ENCODE data around the gene DCPS.

Gene DCPS

DNA sequence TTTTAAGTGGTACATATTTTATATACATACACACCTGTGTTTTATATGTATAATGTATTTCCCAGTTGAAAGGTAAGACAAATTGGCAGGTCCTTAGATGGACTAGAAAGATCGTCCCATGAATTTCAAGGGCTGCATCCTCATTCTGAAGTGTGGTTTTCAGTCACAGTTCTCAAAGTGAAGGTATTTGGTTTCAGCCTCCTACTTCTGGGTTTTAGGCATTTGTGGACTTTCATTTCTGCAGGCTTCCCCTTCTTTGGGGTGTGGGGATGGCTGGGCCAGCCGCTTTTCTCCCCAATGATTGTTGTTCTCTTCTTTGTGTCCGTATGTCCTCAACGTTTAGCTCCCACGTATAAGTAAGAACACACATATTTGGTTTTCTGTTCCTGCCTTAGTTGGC is 10.0 kb downstream of the DCPS start:
- TF ChIP-seq EZH2 (IDR thresholded peaks at IDR 0.05; ENCODE audit: borderline replicate concordance, low read length): no peak
- TF ChIP-seq, protein P1, sequence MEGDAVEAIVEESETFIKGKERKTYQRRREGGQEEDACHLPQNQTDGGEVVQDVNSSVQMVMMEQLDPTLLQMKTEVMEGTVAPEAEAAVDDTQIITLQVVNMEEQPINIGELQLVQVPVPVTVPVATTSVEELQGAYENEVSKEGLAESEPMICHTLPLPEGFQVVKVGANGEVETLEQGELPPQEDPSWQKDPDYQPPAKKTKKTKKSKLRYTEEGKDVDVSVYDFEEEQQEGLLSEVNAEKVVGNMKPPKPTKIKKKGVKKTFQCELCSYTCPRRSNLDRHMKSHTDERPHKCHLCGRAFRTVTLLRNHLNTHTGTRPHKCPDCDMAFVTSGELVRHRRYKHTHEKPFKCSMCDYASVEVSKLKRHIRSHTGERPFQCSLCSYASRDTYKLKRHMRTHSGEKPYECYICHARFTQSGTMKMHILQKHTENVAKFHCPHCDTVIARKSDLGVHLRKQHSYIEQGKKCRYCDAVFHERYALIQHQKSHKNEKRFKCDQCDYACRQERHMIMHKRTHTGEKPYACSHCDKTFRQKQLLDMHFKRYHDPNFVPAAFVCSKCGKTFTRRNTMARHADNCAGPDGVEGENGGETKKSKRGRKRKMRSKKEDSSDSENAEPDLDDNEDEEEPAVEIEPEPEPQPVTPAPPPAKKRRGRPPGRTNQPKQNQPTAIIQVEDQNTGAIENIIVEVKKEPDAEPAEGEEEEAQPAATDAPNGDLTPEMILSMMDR (IDR thresholded peaks at IDR 0.05; ENCODE audit: low read length): no peak
- Histone ChIP-seq H3K4me3 (ENCODE audit: low read depth, low read length, poor library complexity, severe bottlenecking) (no peak overlapping the region), H2AFZ (ENCODE audit: low read length) (no peak overlapping the region), H3K27ac (ENCODE audit: low read depth, low read length, poor library complexity, severe bottlenecking) (no peak overlapping the region), H3F3A (ENCODE audit: insufficient read depth, low read length) (no peaks in the 10 kb centered on the region), H3K9me2 (ENCODE audit: low read depth, low read length) (no peaks in the 10 kb centered on the region), H3K79me2 (ENCODE audit: insufficient read depth, low read length) (no peaks in the 10 kb centered on the region), H3K9me3 (ENCODE audit: low read length) (no peaks in the 10 kb centered on the region), H3K9ac (ENCODE audit: low read length) (no peak overlapping the region), H3K36me3 (ENCODE audit: insufficient read depth, low read length) (peaks cover 63% of the 10 kb centered on the region), H3K4me1 (ENCODE audit: insufficient read depth, low read length, severe bottlenecking) (peaks cover 9% of the 10 kb centered on the region), H4K20me1 (ENCODE audit: insufficient read depth, low read length) (no peaks in the 10 kb centered on the region), H3K27me3 (ENCODE audit: insufficient read depth, low read length) (no peaks in the 10 kb centered on the region), H3K4me2 (ENCODE audit: low read length) (no peak overlapping the region)

DNA sequence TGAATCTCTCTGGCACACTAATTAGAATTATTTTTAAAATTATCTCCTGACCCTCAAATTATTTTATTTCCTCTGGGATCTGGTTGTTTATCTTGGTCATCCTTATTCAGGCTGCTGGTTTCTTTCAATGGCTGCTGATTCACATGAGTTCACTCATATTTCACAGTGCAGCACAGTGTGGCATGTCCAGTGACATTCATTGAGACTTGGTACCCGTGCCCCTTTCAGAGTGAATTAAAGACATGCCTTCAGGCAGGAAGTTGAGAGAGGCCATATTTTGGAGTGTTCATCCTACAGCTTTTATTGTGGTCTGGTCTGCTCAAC is 13.5 kb downstream of the DCPS start:
- Histone ChIP-seq H3K4me2 (ENCODE audit: low read length) (no peak overlapping the region), H3K4me3 (ENCODE audit: low read depth, low read length, poor library complexity, severe bottlenecking) (no peak overlapping the region), H3K36me3 (ENCODE audit: insufficient read depth, low read length) (peaks cover 47% of the 10 kb centered on the region), H4K20me1 (ENCODE audit: insufficient read depth, low read length) (no peaks in the 10 kb centered on the region), H3F3A (ENCODE audit: insufficient read depth, low read length) (no peaks in the 10 kb centered on the region), H3K9ac (ENCODE audit: low read length) (no peak overlapping the region), H3K9me3 (ENCODE audit: low read length) (no peaks in the 10 kb centered on the region), H3K27me3 (ENCODE audit: insufficient read depth, low read length) (no peaks in the 10 kb centered on the region), H3K9me2 (ENCODE audit: low read depth, low read length) (no peaks in the 10 kb centered on the region), H3K4me1 (ENCODE audit: insufficient read depth, low read length, severe bottlenecking) (peaks cover 11% of the 10 kb centered on the region), H3K79me2 (ENCODE audit: insufficient read depth, low read length) (no peaks in the 10 kb centered on the region), H2AFZ (ENCODE audit: low read length) (no peak overlapping the region), H3K27ac (ENCODE audit: low read depth, low read length, poor library complexity, severe bottlenecking) (no peak overlapping the region)
- TF ChIP-seq, protein P1 (IDR thresholded peaks at IDR 0.05; ENCODE audit: low read length): no peak
- TF ChIP-seq EZH2 (IDR thresholded peaks at IDR 0.05; ENCODE audit: borderline replicate concordance, low read length): no peak

DNA sequence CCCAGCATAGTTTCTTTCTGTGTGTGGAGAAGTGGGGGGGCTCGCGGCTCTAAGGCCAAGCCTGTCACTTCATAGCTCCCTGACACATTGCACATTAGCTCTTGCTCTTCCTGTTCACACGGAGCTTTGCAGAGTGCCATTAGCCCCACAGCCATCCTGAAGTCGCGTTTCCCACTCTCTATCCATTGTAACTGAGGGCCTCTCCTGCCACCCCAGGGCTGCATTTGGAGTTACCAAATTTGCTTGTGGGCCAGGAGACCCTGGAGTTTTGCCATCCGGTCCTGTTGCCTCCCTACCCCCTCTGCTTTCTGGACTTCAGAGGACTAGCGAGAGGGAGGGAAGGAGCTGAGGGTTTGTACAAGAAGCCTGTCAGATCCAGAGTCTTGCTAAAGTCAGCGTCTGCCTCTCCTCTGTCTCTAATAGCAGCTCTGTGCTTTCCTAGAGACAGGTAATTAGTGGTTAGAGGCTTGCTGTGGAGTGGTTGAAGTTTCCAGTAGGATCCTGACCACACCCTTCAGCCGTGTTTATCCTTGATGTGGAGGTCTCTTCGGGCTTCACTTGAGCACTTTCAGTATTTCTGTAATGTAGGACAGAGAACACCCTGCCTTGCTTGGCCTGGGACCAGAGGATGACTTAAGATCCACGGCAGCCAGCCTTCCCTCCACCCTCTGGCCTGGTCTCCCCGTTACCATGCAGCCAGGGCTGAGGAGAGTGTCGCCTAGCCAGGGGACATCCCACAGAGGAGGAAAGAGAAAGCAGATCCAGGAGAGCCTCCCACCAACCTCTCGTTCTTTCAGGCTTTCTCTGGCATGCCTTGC is 14.1 kb downstream of the DCPS start:
- Histone ChIP-seq H3K9ac (ENCODE audit: low read length) (no peak overlapping the region), H4K20me1 (ENCODE audit: insufficient read depth, low read length) (no peaks in the 10 kb centered on the region), H3K79me2 (ENCODE audit: insufficient read depth, low read length) (no peaks in the 10 kb centered on the region), H3K27me3 (ENCODE audit: insufficient read depth, low read length) (no peaks in the 10 kb centered on the region), H3K4me3 (ENCODE audit: low read depth, low read length, poor library complexity, severe bottlenecking) (no peak overlapping the region), H3K36me3 (ENCODE audit: insufficient read depth, low read length) (peaks cover 41% of the 10 kb centered on the region), H3F3A (ENCODE audit: insufficient read depth, low read length) (no peaks in the 10 kb centered on the region), H3K4me2 (ENCODE audit: low read length) (no peak overlapping the region), H2AFZ (ENCODE audit: low read length) (no peak overlapping the region), H3K27ac (ENCODE audit: low read depth, low read length, poor library complexity, severe bottlenecking) (no peak overlapping the region), H3K9me3 (ENCODE audit: low read length) (no peaks in the 10 kb centered on the region), H3K9me2 (ENCODE audit: low read depth, low read length) (no peaks in the 10 kb centered on the region), H3K4me1 (ENCODE audit: insufficient read depth, low read length, severe bottlenecking) (peaks cover 11% of the 10 kb centered on the region)
- TF ChIP-seq, protein P1 (IDR thresholded peaks at IDR 0.05; ENCODE audit: low read length): no peak
- TF ChIP-seq EZH2 (IDR thresholded peaks at IDR 0.05; ENCODE audit: borderline replicate concordance, low read length): no peak

Data from OCI-LY1 (cell line).